ENCODE measurements around the gene ROPN1B. TPM values are rescaled to one million over a fixed set of nuclear protein-coding genes. Genes with fewer than 3 reads are reported as not detected.
"Not testable (repeated sequence)": the region's sequence is repeated elsewhere in the genome, so short reads cannot be mapped to it uniquely, and the experiment has no call there.

ROPN1B gene
- total RNA-seq, 2 donors from 2014 or later: not detected

DNA sequence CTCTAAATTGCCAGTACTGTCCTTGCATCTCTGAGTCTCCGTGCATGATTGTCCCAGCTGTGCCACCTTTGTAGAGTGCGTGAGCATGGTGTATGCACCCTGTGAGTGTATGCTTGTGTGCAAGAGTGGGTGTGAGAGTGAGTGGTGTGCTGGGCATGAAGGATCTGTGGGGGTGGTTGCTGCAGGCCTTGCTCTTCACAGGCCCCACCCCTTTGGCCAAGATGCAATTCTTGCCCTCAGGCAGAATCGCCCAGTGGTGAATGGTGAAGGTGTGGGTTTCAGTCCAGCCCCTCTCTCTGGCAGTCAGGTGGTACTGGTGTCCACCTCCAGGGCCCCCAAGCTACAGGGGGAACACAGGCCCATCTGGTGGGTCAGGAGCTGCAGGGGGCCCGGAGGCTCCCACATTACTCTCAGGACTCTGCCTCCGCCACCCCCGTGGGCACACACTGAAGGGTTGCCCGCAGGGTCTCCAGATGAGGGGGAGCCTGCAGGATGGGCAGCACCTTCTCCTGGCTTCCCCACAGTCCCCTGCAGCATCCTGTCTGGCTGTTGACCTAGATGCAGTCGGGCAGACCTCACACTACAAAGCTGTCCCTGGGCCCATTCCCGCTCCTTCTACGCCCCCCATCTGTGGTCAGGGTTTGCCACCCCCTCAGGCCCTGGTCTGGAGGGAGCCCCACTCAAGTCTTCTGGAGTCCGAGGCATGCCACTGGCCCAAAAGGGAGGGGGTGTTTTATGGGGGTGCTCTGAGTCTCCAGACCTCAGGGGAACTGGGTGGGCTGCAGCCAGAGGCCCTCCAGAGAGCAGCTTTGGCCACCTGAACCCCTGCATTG is 8.3 kb upstream of the ROPN1B start:
- Histone ChIP-seq H3K27ac (no peak overlapping the region), H3K9me3 (no peaks in the 10 kb centered on the region), H3K4me3 (no peak overlapping the region), H3K27me3 (replicated peaks; ENCODE audit: insufficient read depth) (no peaks in the 10 kb centered on the region), H3K36me3 (no peaks in the 10 kb centered on the region), H3K4me1 (ENCODE audit: control insufficient read depth in 1 of 2, low read depth in 2 of 2) (no peaks in the 10 kb centered on the region)
- ATAC-seq (ENCODE audit: insufficient number of reproducible peaks, low FRiP score, low read depth): no peak
- TF ChIP-seq, protein P1, sequence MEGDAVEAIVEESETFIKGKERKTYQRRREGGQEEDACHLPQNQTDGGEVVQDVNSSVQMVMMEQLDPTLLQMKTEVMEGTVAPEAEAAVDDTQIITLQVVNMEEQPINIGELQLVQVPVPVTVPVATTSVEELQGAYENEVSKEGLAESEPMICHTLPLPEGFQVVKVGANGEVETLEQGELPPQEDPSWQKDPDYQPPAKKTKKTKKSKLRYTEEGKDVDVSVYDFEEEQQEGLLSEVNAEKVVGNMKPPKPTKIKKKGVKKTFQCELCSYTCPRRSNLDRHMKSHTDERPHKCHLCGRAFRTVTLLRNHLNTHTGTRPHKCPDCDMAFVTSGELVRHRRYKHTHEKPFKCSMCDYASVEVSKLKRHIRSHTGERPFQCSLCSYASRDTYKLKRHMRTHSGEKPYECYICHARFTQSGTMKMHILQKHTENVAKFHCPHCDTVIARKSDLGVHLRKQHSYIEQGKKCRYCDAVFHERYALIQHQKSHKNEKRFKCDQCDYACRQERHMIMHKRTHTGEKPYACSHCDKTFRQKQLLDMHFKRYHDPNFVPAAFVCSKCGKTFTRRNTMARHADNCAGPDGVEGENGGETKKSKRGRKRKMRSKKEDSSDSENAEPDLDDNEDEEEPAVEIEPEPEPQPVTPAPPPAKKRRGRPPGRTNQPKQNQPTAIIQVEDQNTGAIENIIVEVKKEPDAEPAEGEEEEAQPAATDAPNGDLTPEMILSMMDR (IDR thresholded peaks at IDR 0.05): no peak
- no peak for DNase-seq (ENCODE audit: low spot score)

DNA sequence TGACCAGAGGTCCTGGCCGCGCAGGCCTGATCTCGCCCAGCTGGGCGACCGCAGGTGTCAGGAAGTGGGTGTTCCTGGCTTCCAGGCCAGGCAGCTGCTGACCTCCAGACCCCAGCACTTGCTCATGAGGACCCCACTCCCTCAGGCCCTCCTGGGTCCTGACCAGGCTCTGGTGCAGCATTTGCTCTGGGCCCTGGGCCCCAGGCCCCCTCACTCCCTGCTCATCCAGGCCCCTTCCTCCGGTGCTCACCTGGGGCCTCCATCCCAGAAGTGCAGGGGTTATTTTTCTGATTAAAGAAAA is 7.7 kb upstream of the ROPN1B start:
- Histone ChIP-seq H3K36me3 (no peaks in the 10 kb centered on the region), H3K27ac (no peak overlapping the region), H3K4me3 (no peak overlapping the region), H3K4me1 (ENCODE audit: control insufficient read depth in 1 of 2, low read depth in 2 of 2) (no peaks in the 10 kb centered on the region), H3K9me3 (no peaks in the 10 kb centered on the region), H3K27me3 (replicated peaks; ENCODE audit: insufficient read depth) (no peaks in the 10 kb centered on the region)
- DNase-seq (ENCODE audit: low spot score) (no peak), ATAC-seq (ENCODE audit: insufficient number of reproducible peaks, low FRiP score, low read depth) (no peak)
- TF ChIP-seq, protein P1 (IDR thresholded peaks at IDR 0.05): no peak

DNA sequence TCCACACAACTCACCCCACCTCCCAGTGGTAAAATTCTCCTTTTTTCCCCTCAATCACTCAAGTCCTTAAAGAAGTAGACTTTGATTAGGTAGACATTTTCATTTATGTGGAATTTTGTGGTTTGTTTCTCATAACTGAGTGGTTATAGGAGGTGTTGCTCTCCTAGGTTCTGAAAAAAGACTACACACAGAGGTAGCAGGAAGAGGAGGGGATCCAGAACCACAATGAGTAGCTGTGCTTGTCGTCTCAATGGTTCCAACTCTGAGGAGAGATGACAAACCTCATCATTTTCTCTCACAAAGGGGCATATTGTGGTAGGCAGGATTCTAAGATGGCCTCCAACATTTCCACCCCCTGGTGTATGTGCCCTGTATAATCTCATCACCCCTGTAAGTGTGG is 5.1 kb upstream of the ROPN1B start:
- DNase-seq (ENCODE audit: low spot score); H3K4me3 ChIP-seq; ATAC-seq (ENCODE audit: insufficient number of reproducible peaks, low FRiP score, low read depth); H3K27me3 ChIP-seq (replicated peaks; ENCODE audit: insufficient read depth); H3K27ac ChIP-seq; H3K9me3 ChIP-seq; H3K36me3 ChIP-seq; H3K4me1 ChIP-seq (ENCODE audit: control insufficient read depth in 1 of 2, low read depth in 2 of 2): not testable (repeated sequence)

DNA sequence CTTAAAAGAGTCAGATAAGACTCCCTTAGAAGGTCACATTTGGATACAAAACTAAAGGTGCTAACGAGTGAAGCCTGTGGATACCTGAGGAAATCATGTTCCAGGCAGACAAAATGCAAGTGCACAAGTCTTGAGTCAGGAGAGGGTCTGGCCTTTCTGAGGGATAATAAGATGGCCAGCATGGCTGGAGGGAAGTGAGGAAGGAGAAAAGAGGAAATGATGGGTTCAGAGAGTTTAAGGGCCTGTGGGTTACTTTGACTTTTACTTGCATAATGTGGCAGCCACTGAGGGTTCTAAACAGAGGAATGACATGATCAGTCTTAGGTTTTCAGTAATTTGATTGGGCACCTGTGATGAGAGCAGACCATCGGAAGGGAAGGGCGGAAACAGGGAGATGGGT is 3.5 kb upstream of the ROPN1B start:
- H3K27ac ChIP-seq: no peak overlapping the region
- H3K27me3 ChIP-seq (replicated peaks; ENCODE audit: insufficient read depth): no peaks in the 10 kb centered on the region
- H3K36me3 ChIP-seq: no peaks in the 10 kb centered on the region
- no peaks in the 10 kb centered on the region for H3K9me3 ChIP-seq
- TF ChIP-seq, protein P1 (IDR thresholded peaks at IDR 0.05): no peak
- H3K4me3 ChIP-seq: no peak overlapping the region
- H3K4me1 ChIP-seq (ENCODE audit: control insufficient read depth in 1 of 2, low read depth in 2 of 2): no peaks in the 10 kb centered on the region
- DNase-seq (ENCODE audit: low spot score): no peak
- ATAC-seq (ENCODE audit: insufficient number of reproducible peaks, low FRiP score, low read depth): no peak

DNA sequence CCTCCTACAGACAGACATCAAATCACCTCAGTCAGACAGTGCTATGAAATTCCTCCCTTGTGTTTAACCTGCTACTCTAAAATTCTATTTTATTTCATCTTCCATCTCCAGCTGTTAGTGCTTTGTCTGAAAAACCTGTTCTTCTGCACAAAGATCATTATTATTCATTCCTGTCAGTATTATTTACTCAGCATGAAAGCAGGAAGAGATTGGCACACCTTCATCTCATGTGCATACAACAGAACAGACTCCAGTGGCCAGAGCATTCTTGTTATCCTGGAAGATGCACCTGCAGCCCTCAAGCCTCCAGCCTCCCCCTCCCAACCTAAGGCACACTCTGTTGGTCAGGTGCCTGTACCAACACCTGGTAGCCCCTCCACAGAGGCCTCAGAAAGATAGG is 1.8 kb upstream of the ROPN1B start:
- TF ChIP-seq, protein P1 (IDR thresholded peaks at IDR 0.05): no peak

DNA sequence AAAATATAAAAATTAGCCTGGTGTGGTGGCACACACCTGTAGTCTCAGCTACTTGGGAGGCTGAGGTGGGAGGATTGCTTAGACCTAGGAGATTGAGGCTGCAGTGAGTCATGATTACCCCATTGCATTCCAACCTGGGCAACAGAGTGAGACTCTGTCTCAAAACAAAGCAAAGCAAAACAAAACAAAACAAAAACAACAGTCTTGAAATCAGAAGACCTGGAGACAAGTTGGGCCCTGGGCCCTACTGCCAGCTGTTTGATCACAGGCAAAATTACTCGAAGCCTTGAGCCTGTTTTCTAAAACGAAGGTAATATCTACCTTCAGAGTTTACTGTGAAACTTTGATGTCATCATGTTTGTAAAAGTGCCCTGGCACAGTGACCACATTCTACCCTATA is 857 bp upstream of the ROPN1B start:
- H3K4me3 ChIP-seq; H3K27me3 ChIP-seq (replicated peaks; ENCODE audit: insufficient read depth); H3K36me3 ChIP-seq; H3K27ac ChIP-seq; H3K4me1 ChIP-seq (ENCODE audit: control insufficient read depth in 1 of 2, low read depth in 2 of 2); DNase-seq (ENCODE audit: low spot score); ATAC-seq (ENCODE audit: insufficient number of reproducible peaks, low FRiP score, low read depth); H3K9me3 ChIP-seq: not testable (repeated sequence)

More for the DNA sequence above, 1.8 kb upstream of the ROPN1B start:
- Histone ChIP-seq H3K4me1 (ENCODE audit: control insufficient read depth in 1 of 2, low read depth in 2 of 2) (peaks cover 0 to 7% of the 10 kb centered on the region in 2 donors), H3K27ac (no peak overlapping the region), H3K36me3 (no peaks in the 10 kb centered on the region), H3K27me3 (replicated peaks; ENCODE audit: insufficient read depth) (no peaks in the 10 kb centered on the region), H3K9me3 (no peaks in the 10 kb centered on the region), H3K4me3 (no peak overlapping the region)
- ATAC-seq (ENCODE audit: insufficient number of reproducible peaks, low FRiP score, low read depth): no peak
- no peak for DNase-seq (ENCODE audit: low spot score)
